Measurements from ENCODE around the gene ZC3H13. TPM values are rescaled to one million over a fixed set of nuclear protein-coding genes. Genes with fewer than 3 reads are reported as not detected.

ZC3H13 gene
- total RNA-seq, 1 donor from 2014 or later: 72.3 TPM

DNA sequence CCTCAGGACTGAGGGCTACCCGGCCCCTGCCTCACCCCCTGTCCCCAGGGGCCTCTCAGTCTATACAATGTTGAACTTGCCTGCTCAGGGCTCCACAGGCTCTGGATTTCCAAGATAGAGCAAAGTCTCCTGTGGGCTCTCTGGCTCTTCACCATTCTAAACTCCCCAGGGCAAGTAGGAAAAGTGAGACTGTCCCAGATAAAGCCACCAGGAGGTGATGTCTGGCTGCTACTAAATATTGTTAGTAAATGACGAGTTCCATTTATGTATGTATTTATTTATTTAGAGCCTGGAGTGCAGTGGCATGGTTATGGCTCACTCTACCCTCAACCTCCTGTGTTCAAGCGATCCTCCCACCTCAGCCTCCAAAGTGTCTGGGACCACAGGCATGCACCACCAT is 127.4 kb downstream of the ZC3H13 start:
- Mint-ChIP-seq H3K36me3 (ENCODE audit: unreplicated experiment) (no peaks in the 10 kb centered on the region), H3K27ac (ENCODE audit: unreplicated experiment) (no peak overlapping the region), H3K4me1 (ENCODE audit: low read depth, unreplicated experiment) (no peaks in the 10 kb centered on the region), H3K9me3 (ENCODE audit: unreplicated experiment) (no peaks in the 10 kb centered on the region), H3K27me3 (ENCODE audit: unreplicated experiment) (peaks cover 1% of the 10 kb centered on the region), H3K4me3 (ENCODE audit: unreplicated experiment) (no peak overlapping the region)
- DNase-seq: no peak
- TF ChIP-seq, protein P1, sequence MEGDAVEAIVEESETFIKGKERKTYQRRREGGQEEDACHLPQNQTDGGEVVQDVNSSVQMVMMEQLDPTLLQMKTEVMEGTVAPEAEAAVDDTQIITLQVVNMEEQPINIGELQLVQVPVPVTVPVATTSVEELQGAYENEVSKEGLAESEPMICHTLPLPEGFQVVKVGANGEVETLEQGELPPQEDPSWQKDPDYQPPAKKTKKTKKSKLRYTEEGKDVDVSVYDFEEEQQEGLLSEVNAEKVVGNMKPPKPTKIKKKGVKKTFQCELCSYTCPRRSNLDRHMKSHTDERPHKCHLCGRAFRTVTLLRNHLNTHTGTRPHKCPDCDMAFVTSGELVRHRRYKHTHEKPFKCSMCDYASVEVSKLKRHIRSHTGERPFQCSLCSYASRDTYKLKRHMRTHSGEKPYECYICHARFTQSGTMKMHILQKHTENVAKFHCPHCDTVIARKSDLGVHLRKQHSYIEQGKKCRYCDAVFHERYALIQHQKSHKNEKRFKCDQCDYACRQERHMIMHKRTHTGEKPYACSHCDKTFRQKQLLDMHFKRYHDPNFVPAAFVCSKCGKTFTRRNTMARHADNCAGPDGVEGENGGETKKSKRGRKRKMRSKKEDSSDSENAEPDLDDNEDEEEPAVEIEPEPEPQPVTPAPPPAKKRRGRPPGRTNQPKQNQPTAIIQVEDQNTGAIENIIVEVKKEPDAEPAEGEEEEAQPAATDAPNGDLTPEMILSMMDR (IDR thresholded peaks at IDR 0.05; ENCODE audit: partially characterized antibody, unreplicated experiment): no peak

DNA sequence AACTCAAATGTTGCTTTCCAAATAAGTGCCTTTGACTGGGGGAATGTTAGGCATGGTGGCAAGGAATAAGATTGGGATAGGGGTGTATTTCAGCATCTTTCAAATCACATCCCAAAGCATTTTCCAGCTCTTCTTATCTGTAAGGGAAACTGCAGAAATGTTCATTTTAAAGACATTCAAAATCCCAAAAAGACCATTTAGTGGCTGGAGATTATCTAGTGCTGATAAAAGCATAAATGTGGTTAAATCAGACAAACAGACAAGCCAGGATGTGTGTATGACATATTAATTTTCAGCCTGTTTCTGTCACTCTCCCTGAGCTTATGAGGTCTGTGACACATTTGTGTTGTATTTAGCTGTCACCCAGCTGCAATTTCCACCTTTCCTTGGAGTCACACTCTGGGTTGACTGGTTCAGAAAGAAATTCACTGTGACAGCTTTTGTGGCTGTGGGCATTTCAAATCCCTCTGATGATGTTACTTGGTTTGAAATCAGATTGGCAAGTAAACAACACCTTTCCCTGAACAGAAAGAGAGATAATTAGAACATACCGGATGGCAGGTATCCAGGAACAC is 131.3 kb downstream of the ZC3H13 start:
- H3K36me3 Mint-ChIP-seq (ENCODE audit: unreplicated experiment): peaks cover 4% of the 10 kb centered on the region
- H3K4me3 Mint-ChIP-seq (ENCODE audit: unreplicated experiment): no peak overlapping the region
- H3K27ac Mint-ChIP-seq (ENCODE audit: unreplicated experiment): no peak overlapping the region
- H3K9me3 Mint-ChIP-seq (ENCODE audit: unreplicated experiment): peaks cover 5% of the 10 kb centered on the region
- DNase-seq: no peak
- H3K4me1 Mint-ChIP-seq (ENCODE audit: low read depth, unreplicated experiment): no peaks in the 10 kb centered on the region
- TF ChIP-seq, protein P1 (IDR thresholded peaks at IDR 0.05; ENCODE audit: partially characterized antibody, unreplicated experiment): no peak
- peaks cover 4% of the 10 kb centered on the region for H3K27me3 Mint-ChIP-seq (ENCODE audit: unreplicated experiment)

DNA sequence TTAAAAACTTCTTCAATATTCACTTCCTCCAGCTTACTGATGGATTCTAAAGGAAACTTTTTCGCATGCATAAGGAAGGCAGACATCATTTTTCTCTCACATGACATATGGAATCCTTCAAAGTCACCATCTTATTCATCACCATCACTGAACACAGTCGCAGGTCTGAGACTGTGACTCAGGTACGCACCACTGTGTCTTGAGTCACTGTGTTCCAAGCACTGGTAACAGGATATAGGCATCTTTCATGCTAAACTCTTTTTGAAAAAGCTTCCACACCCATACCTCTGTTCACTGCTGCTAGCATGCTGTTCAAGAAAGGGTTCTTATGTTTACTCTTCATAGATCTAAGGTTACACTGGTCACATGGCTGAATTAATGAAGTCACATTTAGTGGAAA is 133.9 kb downstream of the ZC3H13 start:
- Mint-ChIP-seq H3K4me1 (ENCODE audit: low read depth, unreplicated experiment) (no peaks in the 10 kb centered on the region), H3K9me3 (ENCODE audit: unreplicated experiment) (peaks cover 5% of the 10 kb centered on the region), H3K36me3 (ENCODE audit: unreplicated experiment) (peaks cover 4% of the 10 kb centered on the region), H3K4me3 (ENCODE audit: unreplicated experiment) (no peak overlapping the region), H3K27me3 (ENCODE audit: unreplicated experiment) (peaks cover 4% of the 10 kb centered on the region), H3K27ac (ENCODE audit: unreplicated experiment) (no peak overlapping the region)
- TF ChIP-seq, protein P1 (IDR thresholded peaks at IDR 0.05; ENCODE audit: partially characterized antibody, unreplicated experiment): no peak
- DNase-seq: no peak

DNA sequence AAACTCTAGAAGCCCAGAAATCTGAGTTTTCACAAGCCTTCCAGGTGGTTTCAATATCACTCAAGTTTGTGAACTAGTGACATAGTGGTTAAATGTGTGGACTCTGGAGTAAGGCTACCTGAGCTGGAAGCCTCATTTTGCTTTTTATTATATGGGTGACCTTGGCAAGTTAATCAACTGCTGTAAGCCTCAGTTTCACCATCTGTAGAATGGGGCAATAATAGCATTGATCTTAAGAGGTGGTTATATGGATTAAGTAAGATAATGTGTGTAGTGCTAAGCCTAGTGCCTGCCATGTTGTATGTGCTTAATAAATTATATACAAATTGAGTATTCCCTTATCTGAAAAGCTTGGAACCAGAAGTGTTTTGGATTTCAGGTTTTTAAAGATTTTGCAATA is 135.5 kb downstream of the ZC3H13 start:
- peaks cover 4% of the 10 kb centered on the region for H3K36me3 Mint-ChIP-seq (ENCODE audit: unreplicated experiment)
- no peak overlapping the region for H3K4me3 Mint-ChIP-seq (ENCODE audit: unreplicated experiment)
- peaks cover 4% of the 10 kb centered on the region for H3K27me3 Mint-ChIP-seq (ENCODE audit: unreplicated experiment)
- no peak overlapping the region for H3K27ac Mint-ChIP-seq (ENCODE audit: unreplicated experiment)
- no peak for DNase-seq
- H3K9me3 Mint-ChIP-seq (ENCODE audit: unreplicated experiment): peaks cover 5% of the 10 kb centered on the region
- H3K4me1 Mint-ChIP-seq (ENCODE audit: low read depth, unreplicated experiment): no peaks in the 10 kb centered on the region
- TF ChIP-seq, protein P1 (IDR thresholded peaks at IDR 0.05; ENCODE audit: partially characterized antibody, unreplicated experiment): no peak

DNA sequence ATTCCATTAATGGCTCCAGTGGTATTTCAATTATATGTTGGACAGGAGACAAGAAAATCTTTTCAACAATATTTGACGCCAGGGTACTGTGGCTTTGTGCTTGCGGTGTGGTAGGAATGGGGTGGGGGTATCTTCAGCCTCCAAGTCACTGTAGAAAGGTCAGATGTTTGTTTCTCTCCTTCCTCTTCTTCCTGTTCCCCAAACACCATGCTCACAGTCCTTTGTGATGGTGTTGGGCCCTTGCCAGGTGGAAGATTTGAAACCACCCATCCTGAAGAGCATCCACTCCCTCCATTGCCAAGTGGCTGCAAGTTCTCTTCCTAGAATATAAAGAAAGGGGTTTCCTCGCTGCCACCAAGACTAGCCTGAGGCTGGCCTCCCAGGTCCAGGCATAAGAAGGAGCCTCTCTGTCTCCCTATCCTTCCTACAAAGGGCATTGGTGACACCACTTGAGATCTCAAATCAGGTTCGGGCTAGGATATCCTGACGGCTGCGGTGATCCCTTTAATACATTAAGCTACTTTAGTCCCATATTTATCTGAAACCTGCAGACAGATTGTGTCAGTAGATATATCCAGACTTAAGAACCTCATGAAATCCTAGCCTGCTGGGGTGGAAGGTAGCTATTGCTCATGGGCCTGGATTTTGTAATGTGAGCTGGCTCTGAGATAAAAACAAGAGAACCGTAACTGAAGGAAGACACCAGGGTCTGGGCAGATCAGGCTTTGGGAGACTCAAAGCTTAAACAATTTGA is 136.7 kb downstream of the ZC3H13 start:
- TF ChIP-seq, protein P1 (IDR thresholded peaks at IDR 0.05; ENCODE audit: partially characterized antibody, unreplicated experiment): no peak
- DNase-seq: no peak
- Mint-ChIP-seq H3K27ac (ENCODE audit: unreplicated experiment) (no peak overlapping the region), H3K27me3 (ENCODE audit: unreplicated experiment) (peaks cover 4% of the 10 kb centered on the region), H3K4me1 (ENCODE audit: low read depth, unreplicated experiment) (no peaks in the 10 kb centered on the region), H3K4me3 (ENCODE audit: unreplicated experiment) (no peak overlapping the region), H3K36me3 (ENCODE audit: unreplicated experiment) (peaks cover 4% of the 10 kb centered on the region), H3K9me3 (ENCODE audit: unreplicated experiment) (peaks cover 5% of the 10 kb centered on the region)

All from glutamatergic neuron (in vitro differentiated cells).